Measurements from ENCODE around the gene MAN2C1.
"Not testable (repeated sequence)": the region's sequence is repeated elsewhere in the genome, so short reads cannot be mapped to it uniquely, and the experiment has no call there.

MAN2C1 gene

GRCh38 chr15:75313116-75313845, 55.1 kb downstream of the MAN2C1 start:
- Histone ChIP-seq H3K4me1 (ENCODE audit: control insufficient read depth in 2 of 2, insufficient read depth in 2 of 2, low read length in 2 of 2) (no peaks in the 10 kb centered on the region), H3K36me3 (ENCODE audit: control insufficient read depth in 2 of 2, insufficient read depth in 2 of 2, low read length in 2 of 2) (no peaks in the 10 kb centered on the region), H3K27me3 (ENCODE audit: control insufficient read depth in 2 of 2, insufficient read depth in 2 of 2, low read length in 2 of 2) (no peaks in the 10 kb centered on the region), H3K27ac (ENCODE audit: low read depth in 2 of 2, low read length in 2 of 2) (no peak overlapping the region), H3K9ac (ENCODE audit: low read depth in 1 of 2, low read length in 2 of 2) (no peak overlapping the region), H3K9me3 (ENCODE audit: control insufficient read depth in 2 of 2, low read length in 2 of 2) (no peaks in the 10 kb centered on the region), H3K4me3 (ENCODE audit: low read length in 2 of 2) (no peak overlapping the region)

GRCh38 chr15:75312548-75312947, 55.9 kb downstream of the MAN2C1 start:
- H3K9me3 ChIP-seq (ENCODE audit: control insufficient read depth in 2 of 2, low read length in 2 of 2); H3K9ac ChIP-seq (ENCODE audit: low read depth in 1 of 2, low read length in 2 of 2); H3K27ac ChIP-seq (ENCODE audit: low read depth in 2 of 2, low read length in 2 of 2); H3K4me3 ChIP-seq (ENCODE audit: low read length in 2 of 2); H3K27me3 ChIP-seq (ENCODE audit: control insufficient read depth in 2 of 2, insufficient read depth in 2 of 2, low read length in 2 of 2); H3K4me1 ChIP-seq (ENCODE audit: control insufficient read depth in 2 of 2, insufficient read depth in 2 of 2, low read length in 2 of 2); H3K36me3 ChIP-seq (ENCODE audit: control insufficient read depth in 2 of 2, insufficient read depth in 2 of 2, low read length in 2 of 2): not testable (repeated sequence)

- H3K4me3 ChIP-seq (ENCODE audit: low read length in 2 of 2) = no peak overlapping the region
- H3K4me1 ChIP-seq (ENCODE audit: control insufficient read depth in 2 of 2, insufficient read depth in 2 of 2, low read length in 2 of 2) = no peaks in the 10 kb centered on the region
- H3K9ac ChIP-seq (ENCODE audit: low read depth in 1 of 2, low read length in 2 of 2) = no peak overlapping the region
- no peaks in the 10 kb centered on the region for H3K36me3 ChIP-seq (ENCODE audit: control insufficient read depth in 2 of 2, insufficient read depth in 2 of 2, low read length in 2 of 2)
- no peaks in the 10 kb centered on the region for H3K27me3 ChIP-seq (ENCODE audit: control insufficient read depth in 2 of 2, insufficient read depth in 2 of 2, low read length in 2 of 2)
- H3K27ac ChIP-seq (ENCODE audit: low read depth in 2 of 2, low read length in 2 of 2) = no peak overlapping the region
- no peaks in the 10 kb centered on the region for H3K9me3 ChIP-seq (ENCODE audit: control insufficient read depth in 2 of 2, low read length in 2 of 2)
Observed at GRCh38 chr15:75309711-75310110, 58.7 kb downstream of the MAN2C1 start.

- H3K9me3 ChIP-seq (ENCODE audit: control insufficient read depth in 2 of 2, low read length in 2 of 2) = no peaks in the 10 kb centered on the region
- H3K27me3 ChIP-seq (ENCODE audit: control insufficient read depth in 2 of 2, insufficient read depth in 2 of 2, low read length in 2 of 2) = no peaks in the 10 kb centered on the region
- no peaks in the 10 kb centered on the region for H3K4me1 ChIP-seq (ENCODE audit: control insufficient read depth in 2 of 2, insufficient read depth in 2 of 2, low read length in 2 of 2)
- no peaks in the 10 kb centered on the region for H3K36me3 ChIP-seq (ENCODE audit: control insufficient read depth in 2 of 2, insufficient read depth in 2 of 2, low read length in 2 of 2)
- H3K27ac ChIP-seq (ENCODE audit: low read depth in 2 of 2, low read length in 2 of 2) = no peak overlapping the region
- no peak overlapping the region for H3K9ac ChIP-seq (ENCODE audit: low read depth in 1 of 2, low read length in 2 of 2)
- H3K4me3 ChIP-seq (ENCODE audit: low read length in 2 of 2) = peak overlapping the region in 1 of 2 donors; percentile 34
Observed at GRCh38 chr15:75307778-75308390, 60.5 kb downstream of the MAN2C1 start.

GRCh38 chr15:75306188-75306587, 62.2 kb downstream of the MAN2C1 start:
- Histone ChIP-seq H3K9me3 (ENCODE audit: control insufficient read depth in 2 of 2, low read length in 2 of 2) (no peaks in the 10 kb centered on the region), H3K4me3 (ENCODE audit: low read length in 2 of 2) (no peak overlapping the region), H3K27me3 (ENCODE audit: control insufficient read depth in 2 of 2, insufficient read depth in 2 of 2, low read length in 2 of 2) (no peaks in the 10 kb centered on the region), H3K36me3 (ENCODE audit: control insufficient read depth in 2 of 2, insufficient read depth in 2 of 2, low read length in 2 of 2) (no peaks in the 10 kb centered on the region), H3K9ac (ENCODE audit: low read depth in 1 of 2, low read length in 2 of 2) (no peak overlapping the region), H3K4me1 (ENCODE audit: control insufficient read depth in 2 of 2, insufficient read depth in 2 of 2, low read length in 2 of 2) (no peaks in the 10 kb centered on the region), H3K27ac (ENCODE audit: low read depth in 2 of 2, low read length in 2 of 2) (no peak overlapping the region)
